GM19023 (cell line): Measurements from ENCODE around the gene GFOD1.
"Not testable (repeated sequence)": the region's sequence is repeated elsewhere in the genome, so short reads cannot be mapped to it uniquely, and the experiment has no call there.

ENCODE experiments used
- ATAC-seq: cut with Tn5 transposase; IDR thresholded peaks from one replicate; pipeline ENCODE4 v1.9.1; 2021; ENCODE audit warnings: mild to moderate bottlenecking, moderate library complexity; ENCODE audit not compliant: unreplicated experiment

GFOD1 gene

DNA sequence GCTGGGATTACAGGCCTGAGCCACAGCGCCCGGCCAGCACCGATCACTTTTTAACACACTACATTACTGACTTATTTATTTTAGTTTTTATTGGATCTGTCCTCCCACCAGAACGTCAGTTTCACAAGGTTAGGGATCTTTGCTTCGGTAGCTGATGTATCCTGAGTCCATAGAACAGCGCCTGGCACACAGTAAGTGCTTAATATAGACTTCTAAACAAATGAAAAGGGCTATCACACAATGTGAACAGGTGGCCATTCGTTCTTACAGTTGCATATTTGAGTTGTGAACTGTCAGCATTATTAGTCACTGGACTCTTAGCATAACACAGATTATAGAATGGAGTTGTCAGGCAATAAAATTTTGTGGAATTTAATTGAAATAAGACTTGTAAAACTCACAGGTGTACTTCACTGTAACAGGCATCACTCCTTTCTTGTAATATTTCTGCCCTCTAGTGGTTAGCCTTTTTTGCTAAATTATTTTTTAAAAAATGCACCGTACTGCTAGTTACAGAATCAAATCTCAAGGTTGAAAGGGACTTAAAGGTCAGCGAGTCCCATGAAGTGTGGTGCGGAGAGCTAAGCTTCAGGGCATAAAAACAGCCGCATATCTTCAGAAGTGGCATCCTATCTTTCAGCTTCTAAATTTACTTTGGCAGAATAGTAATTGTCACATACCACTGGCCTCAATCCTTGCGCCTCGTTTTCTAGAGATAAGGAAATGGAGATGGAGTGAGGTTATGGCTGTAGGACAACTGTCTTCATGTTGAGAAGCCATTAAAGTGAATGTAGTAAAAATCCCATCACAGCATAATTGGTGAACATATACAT is 155.7 kb downstream of the GFOD1 start:
- no peak for ATAC-seq

DNA sequence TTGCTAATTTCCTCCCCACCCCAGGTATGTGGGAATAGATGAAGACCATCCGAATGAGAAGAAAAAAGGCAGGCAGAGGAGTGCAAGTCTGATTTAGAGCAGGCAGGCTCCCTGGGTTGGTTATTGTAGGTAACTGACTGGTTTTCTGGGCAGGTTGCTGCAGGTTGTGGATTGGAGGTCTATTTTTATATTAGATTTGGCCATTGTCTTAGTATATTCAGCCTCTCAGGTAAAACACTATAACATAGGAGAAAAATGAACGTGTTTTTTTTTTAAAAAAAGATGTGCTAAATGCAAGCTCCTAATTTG is 158.6 kb downstream of the GFOD1 start:
- ATAC-seq = no peak

GRCh38 chr6:13328076-13328874 is 159.1 kb downstream of the GFOD1 start, which contains the start of gene TBC1D7:
TBC1D7 (minus strand) TSS chr6:13328537; CDS start chr6:13326898, 1,639 bp downstream.
- ATAC-seq = peak; percentile 91

- ATAC-seq = no peak
Observed at GRCh38 chr6:13327691-13328075, 159.7 kb downstream of the GFOD1 start.

- ATAC-seq = not testable (repeated sequence)
Observed at GRCh38 chr6:13326031-13326586, 161.3 kb downstream of the GFOD1 start.

- no peak for ATAC-seq
Observed at GRCh38 chr6:13319891-13320564, 167.4 kb downstream of the GFOD1 start.

DNA sequence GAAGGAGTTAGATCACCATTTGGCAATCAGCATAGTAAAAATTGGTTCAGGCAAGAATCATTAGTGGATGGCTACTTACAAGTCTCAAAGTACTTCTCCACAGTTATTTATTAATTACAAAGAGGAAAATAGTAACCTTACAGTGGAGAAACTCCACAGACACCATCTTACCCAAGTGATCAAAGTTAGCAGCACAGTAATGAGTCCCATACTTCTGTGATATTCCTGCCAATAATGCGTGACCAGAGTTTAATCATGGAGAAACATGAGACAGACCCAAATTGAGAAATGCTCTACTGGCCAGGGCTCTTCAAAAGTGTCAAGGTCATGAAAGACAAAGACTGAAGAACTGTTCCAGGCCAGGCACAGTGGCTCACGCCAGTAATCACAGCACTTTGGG is 168.6 kb downstream of the GFOD1 start:
- no peak for ATAC-seq

DNA sequence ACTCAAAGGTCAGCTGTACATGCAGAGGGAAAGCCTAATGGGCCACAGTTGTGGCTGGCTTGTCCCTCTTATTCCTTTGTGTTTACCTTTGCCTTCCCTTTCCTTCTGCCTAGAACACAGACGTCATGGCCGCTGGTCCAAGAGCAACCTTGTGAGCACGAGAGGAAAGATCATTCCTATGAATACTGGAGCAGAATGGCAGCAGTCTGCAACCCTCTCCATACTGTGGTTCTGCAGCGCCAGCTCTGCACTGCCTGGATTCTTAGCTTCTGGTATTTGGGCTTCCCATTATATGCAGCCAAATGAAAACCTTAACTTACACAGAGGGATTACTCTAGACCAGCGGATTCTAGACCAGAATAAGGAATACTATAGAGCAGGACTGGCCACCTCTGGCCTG is 171.5 kb downstream of the GFOD1 start:
- no peak for ATAC-seq

GRCh38 chr6:13314806-13315205 is 172.6 kb downstream of the GFOD1 start:
- ATAC-seq = no peak

DNA sequence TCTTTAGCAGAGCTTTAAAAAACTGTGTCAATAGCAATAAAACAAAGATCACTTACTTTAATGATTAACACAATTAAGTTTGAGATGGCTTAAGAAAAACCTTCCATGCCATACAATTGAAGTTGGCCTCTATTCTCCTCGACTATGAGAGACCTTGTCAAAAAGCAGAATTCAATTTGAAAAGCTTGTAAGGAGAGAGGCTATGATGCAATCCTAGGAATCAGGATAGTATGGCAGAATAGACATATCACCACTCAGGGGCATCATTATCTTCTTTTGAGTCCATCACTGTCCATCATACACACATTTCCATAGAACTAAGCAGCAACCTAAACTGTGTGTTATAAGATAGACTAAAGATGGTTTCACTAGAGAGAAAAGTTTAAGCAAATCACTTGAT is 176.2 kb downstream of the GFOD1 start:
- ATAC-seq = no peak

GRCh38 chr6:13308332-13308731 is 179.1 kb downstream of the GFOD1 start:
- ATAC-seq = no peak
